Astrocyte of the cerebellum (primary cell): ENCODE results near the gene CDK14.

ENCODE experiments used
- DNase-seq: peaks from one replicate; pipeline ENCODE4 v3.0.0-alpha.2; 2011; ENCODE audit warnings: low read depth
- H3K4me3 ChIP-seq: 2 replicates; pipeline ENCODE4 v1.5.1; 2011; ENCODE audit warnings: mild to moderate bottlenecking, low read depth, low read length, moderate library complexity
- in situ Hi-C: cut with HindIII; loops from 2 replicates; pipeline ENCODE4 v1.10.0; 2017; ENCODE audit warnings: low sequenced_read_pairs
- TF ChIP-seq, protein P1 (sequence below): IDR thresholded peaks from 2 replicates; pipeline ENCODE4 v1.5.1; 2012; ENCODE audit warnings: low read length, low read depth, moderate library complexity, mild to moderate bottlenecking; ENCODE audit errors: missing control alignments

CDK14 gene

DNA sequence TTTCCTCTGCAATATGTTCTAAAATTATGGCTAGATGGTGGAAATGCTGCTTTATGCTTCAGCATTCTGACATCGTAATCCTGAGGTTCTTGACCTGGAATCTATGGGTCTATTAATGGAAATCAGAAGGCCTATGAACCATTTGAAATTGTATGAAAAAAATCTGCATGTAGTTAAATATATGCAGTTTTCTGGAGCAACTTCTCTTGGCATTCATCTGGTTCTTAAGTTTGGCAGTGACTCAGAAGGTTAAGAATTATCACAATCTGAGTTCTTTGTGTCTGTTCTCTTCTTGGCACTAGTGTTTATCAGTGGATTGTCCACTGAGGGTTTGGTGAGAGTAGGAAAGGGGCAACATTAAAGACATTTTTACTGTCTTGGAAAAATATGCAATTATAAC lies 597.0 kb downstream of the CDK14 start:
- DNase-seq: no peak
- TF ChIP-seq, protein P1, sequence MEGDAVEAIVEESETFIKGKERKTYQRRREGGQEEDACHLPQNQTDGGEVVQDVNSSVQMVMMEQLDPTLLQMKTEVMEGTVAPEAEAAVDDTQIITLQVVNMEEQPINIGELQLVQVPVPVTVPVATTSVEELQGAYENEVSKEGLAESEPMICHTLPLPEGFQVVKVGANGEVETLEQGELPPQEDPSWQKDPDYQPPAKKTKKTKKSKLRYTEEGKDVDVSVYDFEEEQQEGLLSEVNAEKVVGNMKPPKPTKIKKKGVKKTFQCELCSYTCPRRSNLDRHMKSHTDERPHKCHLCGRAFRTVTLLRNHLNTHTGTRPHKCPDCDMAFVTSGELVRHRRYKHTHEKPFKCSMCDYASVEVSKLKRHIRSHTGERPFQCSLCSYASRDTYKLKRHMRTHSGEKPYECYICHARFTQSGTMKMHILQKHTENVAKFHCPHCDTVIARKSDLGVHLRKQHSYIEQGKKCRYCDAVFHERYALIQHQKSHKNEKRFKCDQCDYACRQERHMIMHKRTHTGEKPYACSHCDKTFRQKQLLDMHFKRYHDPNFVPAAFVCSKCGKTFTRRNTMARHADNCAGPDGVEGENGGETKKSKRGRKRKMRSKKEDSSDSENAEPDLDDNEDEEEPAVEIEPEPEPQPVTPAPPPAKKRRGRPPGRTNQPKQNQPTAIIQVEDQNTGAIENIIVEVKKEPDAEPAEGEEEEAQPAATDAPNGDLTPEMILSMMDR: no peak
- in situ Hi-C loops: no loop called here
- no peak overlapping the region for H3K4me3 ChIP-seq

DNA sequence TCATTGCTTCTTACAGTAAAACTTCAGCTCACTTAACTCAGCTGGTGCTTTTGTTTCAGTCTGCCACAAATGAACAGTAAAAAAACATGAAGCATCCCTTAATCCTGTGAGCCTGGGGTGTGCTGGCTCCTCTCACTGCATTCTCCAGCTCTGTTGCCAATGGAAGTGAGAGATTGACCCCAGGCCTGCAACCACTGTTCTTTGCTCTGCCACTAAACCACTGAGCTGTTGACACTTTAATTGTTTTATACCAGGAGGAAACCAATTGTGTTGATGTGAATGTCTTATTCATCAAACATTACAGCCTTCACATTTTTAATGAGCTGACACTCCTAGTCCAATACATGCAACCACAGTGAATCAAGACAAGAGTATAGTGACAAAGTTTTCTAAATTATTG lies 598.7 kb downstream of the CDK14 start:
- TF ChIP-seq, protein P1: no peak
- DNase-seq: peak; percentile 31
- in situ Hi-C loops: no loop called here

DNA sequence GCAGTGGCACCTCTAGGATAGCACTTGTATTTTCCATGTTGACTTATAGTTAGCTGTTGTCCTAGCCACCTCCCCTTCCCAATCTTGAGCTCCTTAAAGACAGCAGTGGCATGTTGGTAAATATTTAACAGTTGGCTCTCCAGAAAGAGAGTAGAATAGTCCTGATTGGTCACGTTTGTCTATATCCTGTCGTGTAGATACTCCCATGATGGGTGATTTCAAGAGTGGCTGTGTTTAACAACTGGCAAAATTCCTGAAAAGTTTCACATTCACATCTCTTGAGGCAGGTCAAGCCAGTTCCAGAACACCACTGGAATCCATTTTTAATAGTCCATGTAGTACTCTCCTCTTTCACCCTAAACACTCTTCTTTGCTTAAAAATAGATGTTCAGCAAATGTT lies 599.9 kb downstream of the CDK14 start:
- TF ChIP-seq, protein P1: no peak
- in situ Hi-C loops: no loop called here
- DNase-seq: no peak
- no peak overlapping the region for H3K4me3 ChIP-seq

More for the DNA sequence above, 598.7 kb downstream of the CDK14 start:
- no peak overlapping the region for H3K4me3 ChIP-seq

DNA sequence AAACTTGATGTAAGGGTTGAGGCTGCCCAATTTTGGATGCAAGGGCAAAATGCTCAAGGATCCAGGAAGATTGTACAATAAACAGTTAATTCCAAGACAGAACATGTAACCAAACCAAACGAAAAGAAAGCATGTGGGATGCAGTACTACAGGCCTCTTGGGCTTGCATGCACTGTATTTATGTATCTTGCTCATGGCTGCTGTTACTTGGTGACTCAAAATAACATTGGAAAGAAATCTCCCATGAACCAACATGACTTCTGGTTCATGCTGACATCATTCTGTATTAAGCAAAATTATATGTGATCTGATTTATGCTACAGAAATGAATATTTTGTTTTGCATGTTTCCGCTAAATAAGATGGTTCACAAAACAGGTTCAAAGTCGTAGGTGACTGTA lies 602.2 kb downstream of the CDK14 start:
- in situ Hi-C loops: no loop called here
- no peak for DNase-seq

DNA sequence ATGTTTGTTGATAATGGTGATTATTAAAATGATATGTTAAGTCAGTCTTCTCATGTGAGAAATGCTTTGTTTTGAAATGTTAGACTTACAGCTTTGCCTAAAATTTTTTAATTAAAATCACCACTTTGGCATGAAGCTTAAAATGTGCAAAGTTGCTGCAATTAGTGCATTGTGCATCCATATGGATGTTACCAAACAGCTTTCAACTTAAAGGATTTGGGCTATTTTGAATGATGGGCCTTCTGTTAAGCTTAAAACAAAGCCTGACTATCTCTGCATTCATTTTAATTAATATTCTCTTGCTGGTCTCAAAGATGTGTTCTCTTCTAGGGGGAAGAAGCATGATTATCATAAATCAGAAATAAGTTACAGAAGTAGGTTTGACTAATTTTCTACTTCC lies 603.5 kb downstream of the CDK14 start:
- H3K4me3 ChIP-seq: no peak overlapping the region
- DNase-seq: no peak
- in situ Hi-C loops: no loop called here

More for the DNA sequence above, 602.2 kb downstream of the CDK14 start:
- no peak overlapping the region for H3K4me3 ChIP-seq
- TF ChIP-seq, protein P1: no peak

DNA sequence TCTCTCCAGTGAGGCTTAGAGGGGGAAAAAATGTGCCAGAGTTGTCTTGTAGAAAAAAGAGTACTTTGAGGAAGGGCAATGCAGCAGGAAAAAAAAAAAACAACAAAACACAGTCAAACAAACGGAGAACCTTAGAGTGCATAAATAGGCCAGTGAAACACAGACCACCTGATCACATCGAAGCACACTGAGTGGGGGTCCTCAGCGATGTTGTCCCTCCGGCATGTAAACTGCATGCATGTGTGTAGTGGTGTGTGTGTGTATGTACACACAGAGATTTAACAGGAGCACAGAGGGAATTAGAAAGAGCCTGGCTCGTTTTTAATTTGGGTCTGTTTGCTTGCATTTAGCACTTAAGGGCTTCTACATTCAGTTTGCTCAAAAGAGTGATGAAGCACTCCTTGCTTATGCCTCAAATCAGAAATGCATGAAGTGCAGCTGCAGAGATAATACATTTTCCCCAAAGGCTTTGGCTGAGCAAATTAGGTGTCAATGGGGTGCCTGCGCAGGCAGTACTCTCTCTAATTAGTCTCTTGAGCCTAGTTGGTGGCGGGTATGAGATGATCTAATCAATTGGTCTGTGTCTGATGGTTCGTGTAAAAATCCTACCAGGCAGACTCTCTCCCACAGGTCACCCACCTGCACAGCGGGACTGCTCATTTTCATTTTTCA lies 605.5 kb downstream of the CDK14 start:
- in situ Hi-C loops: no loop called here
- no peak overlapping the region for H3K4me3 ChIP-seq
- DNase-seq: no peak
- TF ChIP-seq, protein P1: no peak

More for the DNA sequence above, 603.5 kb downstream of the CDK14 start:
- TF ChIP-seq, protein P1: no peak
